GM19397 (cell line): ENCODE data around the gene ZNF587B.
"Not testable (repeated sequence)": the region's sequence is repeated elsewhere in the genome, so short reads cannot be mapped to it uniquely, and the experiment has no call there.

Experiments
- ATAC-seq: cut with Tn5 transposase; IDR thresholded peaks from one replicate; pipeline ENCODE4 v1.9.1; 2021; ENCODE audit warnings: mild to moderate bottlenecking, moderate library complexity; ENCODE audit not compliant: unreplicated experiment

Gene ZNF587B

DNA sequence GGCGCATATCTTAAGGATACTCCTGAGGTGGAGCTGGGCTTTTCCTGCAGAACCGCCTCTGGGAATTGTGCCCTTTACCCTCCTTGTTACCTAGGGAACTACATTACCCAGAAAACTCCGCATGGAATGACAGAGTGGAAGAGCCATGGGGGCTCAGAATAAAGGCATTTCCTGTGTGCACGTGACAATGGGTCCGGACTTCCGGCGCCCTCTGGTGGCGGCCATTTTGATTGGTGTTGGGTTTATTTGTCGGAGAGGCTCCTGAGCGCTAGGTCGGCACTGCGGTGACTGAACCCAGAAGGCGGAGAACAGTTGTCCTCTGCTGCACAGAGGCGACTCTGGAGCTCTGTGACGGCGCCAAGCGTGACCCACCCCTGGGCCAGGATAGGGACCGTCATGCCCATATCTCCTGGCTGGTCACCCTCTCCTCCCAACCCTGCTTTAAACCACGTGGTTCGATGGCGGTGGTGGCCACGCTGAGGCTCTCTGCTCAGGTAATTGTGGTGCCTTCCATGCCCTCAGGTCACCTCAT is at the start of gene ZNF587B:
ZNF587B (plus strand) TSS at position 229 of the 532 bp plus-strand sequence; CDS start at position 459, 230 bp downstream.
- no peak for ATAC-seq

DNA sequence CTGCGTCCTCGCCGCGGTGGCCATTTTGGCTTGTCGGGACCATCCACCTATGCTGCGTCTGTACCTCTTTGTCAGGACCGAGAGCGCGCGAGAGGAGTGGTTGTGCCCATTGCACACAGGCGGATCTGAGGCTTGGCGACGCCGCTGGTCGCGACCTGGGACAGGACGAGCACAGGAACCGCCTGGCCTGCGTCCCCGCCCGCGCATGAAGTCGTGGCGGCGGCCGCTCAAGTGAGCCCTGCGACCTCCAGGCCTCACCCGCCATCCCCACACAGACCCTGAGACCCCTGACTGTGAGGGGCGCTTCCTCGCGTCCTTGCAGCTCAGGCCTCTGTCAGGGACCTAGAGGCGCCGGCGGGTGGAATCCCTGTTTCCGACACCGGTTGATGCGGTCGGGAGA is 43.8 kb upstream of the ZNF587B start:
- no peak for ATAC-seq

- no peak for ATAC-seq
Measured at GRCh38 chr19:57786906-57787305, 43.2 kb upstream of the ZNF587B start.

- no peak for ATAC-seq
Measured at GRCh38 chr19:57788114-57788692, 41.9 kb upstream of the ZNF587B start.

DNA sequence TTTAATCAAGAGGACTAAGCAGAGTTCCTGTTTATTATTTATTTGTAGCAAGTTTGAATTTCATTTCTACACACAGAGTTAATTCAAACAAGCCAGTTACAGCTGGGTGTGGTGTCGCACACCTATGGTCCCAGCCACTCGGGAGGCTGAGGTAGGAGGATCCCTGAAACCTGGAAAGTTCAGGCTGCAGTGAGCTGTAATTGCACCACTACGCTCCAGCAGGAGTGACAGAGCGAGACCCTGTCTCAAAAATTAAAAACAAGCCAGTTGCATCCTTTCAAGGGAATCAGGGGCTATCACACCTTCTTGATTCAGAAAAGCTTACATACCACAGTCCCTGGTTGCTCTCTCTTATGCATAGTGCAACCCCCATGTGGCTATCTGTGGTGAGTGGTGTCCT is 40.8 kb upstream of the ZNF587B start:
- ATAC-seq: no peak

GRCh38 chr19:57796580-57796979 is 33.5 kb upstream of the ZNF587B start:
- not testable (repeated sequence) for ATAC-seq

- no peak for ATAC-seq
Measured at GRCh38 chr19:57800696-57801095, 29.4 kb upstream of the ZNF587B start.

GRCh38 chr19:57802269-57802668 is 27.8 kb upstream of the ZNF587B start:
- ATAC-seq: no peak

DNA sequence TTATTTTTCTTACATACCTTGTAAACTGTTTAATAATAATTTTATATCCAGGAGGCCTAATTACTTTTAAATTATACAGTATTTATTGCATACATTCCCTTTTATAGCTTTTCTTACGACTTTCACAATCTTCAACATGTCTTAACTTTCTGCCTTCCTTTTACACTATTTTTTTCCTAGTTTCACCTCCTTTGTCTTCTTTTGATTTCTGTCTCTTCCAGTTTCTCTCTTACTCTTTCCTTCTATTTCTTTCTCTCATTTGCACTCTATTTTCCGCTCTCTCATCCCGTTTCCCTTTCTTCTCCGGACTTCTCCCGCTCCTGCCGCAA is 26.9 kb upstream of the ZNF587B start:
- ATAC-seq: no peak

DNA sequence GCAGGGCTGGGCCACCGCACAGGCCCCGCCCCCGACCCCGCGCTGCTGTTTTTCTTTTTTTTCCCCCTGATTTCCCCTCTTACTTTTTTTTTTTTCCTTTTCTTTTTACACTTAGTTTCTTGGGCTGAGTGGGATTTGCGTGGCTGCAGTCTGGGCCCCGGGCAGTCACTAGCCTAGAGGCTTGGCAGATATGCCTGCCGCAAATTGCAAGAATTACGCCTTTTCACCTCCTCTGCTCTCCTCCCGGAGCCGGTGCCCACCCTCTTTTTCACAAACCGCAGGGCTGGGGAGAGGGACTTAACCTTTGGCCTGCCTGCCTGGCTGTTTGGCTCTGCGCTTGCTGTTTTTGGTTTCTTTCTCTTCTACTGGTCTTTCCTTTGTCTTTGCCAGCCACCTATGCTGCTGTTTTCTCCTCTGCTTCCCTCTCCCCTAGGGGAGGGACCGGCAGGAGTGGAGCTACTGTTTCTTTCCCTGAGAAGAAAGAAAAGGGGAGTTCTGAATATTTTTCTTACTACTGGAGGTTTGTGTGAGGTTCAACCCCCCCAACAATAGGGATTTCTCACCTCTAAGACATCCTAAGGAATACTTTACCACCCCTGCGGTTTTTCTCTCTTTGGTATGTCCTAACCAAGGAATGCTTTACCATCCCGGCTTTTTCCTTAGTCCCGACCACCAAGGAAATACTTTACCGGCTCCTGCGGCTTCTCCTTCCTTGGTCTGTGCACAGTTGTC is 26.3 kb upstream of the ZNF587B start:
- no peak for ATAC-seq

DNA sequence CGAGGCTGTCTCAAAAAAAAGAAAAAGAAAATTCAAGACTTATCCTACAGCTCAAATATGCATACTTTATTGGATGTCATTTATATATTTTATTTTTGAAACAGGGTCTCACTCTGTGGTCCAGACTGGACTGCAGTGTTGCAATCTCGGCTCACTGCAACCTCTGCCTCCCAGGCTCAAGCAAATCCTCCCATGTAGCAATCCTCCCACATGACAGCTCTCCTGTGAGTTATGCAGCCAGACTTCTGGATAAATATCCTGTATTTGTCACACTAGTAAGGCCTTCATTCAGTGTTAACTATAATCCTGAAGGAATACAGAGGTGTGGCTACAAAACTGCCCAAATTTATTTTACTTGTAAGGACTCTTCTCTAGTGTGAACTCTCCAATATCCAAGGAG is 22.6 kb upstream of the ZNF587B start:
- no peak for ATAC-seq

- not testable (repeated sequence) for ATAC-seq
Measured at GRCh38 chr19:57810410-57811295, 19.4 kb upstream of the ZNF587B start.

- no peak for ATAC-seq
Measured at GRCh38 chr19:57812226-57812625, 17.9 kb upstream of the ZNF587B start.

DNA sequence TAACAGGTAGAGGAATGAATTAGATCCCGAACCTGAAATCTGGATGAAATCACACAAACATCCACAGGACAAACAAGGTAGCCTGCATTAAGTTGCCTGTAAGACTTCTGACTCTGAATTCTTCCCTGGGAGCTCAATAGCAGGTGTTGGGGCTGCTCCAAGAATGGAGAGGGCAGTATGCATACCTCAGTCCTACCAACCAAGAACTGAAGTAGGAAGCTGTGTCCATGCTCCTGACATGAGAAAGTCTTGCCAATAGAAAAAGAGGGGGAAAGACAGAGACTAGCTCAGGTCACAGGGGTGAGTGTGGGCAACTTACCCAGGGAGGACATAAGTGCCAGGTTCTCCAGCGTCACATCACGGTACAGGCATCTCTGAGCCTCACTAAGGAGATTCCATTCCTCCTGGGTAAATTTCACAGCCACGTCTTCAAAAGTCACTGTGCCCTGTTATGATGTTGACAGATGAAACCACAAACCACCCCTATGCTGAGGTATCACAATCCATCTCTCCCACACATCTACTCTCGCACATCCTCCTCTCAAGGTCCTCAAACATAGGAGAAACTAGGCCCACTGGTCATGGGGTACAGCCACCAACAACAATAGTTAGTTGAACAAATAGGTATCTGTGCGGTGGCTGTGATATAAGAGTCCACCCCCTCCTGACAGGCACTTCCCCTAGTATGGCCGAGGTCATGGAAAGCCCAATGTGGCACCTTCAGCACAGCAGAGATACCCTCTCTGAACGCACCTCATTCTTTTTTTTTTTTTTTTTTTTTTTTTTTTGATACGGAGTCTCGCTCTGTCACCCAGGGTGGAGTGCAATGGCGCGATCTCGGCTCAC is 16.9 kb upstream of the ZNF587B start:
- not testable (repeated sequence) for ATAC-seq

GRCh38 chr19:57813919-57814504 is 16.1 kb upstream of the ZNF587B start:
- no peak for ATAC-seq

- peak; percentile 77 for ATAC-seq
Measured at GRCh38 chr19:57814505-57815246, 15.4 kb upstream of the ZNF587B start, which contains the start of gene ZNF552. Gene ZNF552, minus strand, starts transcription at chr19:57814913. Its CDS starts 170 bp downstream, at chr19:57814743.

DNA sequence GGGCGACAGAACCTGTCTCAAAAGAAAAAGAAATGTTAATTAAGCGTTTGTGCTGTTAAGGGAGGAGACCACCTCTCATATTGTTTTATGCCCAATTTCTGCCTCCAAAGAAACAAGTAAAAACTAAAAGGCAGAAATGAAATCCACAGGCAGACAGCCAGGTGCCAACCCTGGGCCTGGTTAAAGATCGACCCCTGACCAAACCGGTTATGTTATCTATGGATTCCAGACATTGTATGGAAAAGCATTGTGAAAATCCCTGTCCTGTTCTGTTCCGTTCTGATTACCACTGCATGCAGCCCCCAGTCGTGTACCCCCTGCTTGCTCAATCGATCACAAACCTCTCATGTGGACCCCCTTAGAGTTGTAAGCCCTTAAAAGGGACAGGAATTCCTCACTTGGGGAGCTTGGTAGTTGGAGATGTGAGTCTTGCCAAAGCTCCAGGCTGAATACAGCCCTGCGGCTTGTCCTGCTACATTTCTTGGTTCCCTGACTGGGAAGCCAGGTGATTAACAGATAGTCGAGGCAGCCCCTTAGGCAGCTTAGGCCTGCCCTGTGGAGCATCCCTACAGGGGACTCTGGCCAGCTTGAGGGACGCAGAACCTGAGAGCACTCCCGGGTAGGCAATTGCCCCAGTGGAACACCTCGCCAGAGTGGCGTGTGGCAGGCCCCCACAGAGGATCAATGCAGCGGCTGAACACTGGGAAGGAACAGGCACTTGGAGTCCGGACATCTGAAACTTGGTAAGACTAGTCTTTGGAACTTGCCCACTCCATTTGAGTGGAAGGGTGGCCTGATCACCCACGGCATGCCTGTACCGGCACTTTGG is 14.6 kb upstream of the ZNF587B start:
- no peak for ATAC-seq

DNA sequence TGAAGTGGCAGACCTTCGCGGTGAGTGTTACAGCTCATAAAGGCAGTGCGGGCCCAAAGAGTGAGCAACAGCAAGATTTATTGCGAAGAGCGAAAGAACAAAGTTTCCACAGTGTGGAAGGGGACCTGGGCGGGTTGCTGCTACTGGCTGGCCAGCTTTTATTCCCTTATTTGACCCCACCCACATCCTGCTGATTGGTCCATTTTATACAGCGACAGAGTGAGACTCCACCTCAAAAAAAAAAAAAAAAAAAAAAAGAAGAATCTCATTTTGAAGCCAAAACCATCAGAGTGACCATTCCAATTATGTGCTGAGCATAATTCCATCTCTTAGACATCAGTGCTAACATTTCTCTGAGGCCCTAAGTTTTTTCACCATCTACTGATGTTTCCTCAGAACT is 13.4 kb upstream of the ZNF587B start:
- ATAC-seq: no peak

DNA sequence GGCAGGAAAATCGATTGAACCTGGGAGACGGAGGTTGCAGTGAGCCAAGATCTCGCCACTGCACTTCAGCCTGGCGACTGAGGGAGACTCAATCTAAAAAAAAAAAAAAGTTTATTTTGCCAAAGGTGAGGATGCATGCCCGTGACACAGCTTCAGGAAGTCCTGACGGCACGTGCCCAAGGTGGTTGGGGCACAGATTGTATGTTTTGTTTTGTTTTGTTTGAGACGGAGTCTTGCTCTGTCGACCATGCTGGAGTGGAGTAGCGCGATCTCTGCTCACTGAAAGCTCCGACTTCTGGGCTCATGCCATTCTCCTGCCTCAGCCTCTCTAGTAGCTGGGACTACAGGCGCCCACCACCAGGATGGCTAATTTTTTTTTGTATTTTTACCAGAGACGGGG is 12.1 kb upstream of the ZNF587B start:
- ATAC-seq: no peak
